ENCODE results near the gene MED7.

GRCh38 chr5:157130925-157131324 lies 11.7 kb downstream of the MED7 start:
- TF ChIP-seq POLR2A (IDR thresholded peaks at IDR 0.05), result no peak
- no peak for TF ChIP-seq CTCF (IDR thresholded peaks at IDR 0.05)

Data from body of pancreas (tissue), 4 donors.